Adrenal gland (tissue), 12 donors: ENCODE results near the gene SPATC1L. TPM values are rescaled to one million over a fixed set of nuclear protein-coding genes. Genes with fewer than 3 reads are reported as not detected.
"Not testable (repeated sequence)": the region's sequence is repeated elsewhere in the genome, so short reads cannot be mapped to it uniquely, and the experiment has no call there.

ENCODE experiments used
- DNase-seq, 7 donors: peaks; one replicate each; pipeline ENCODE4 v3.0.0-alpha.2; 2019 to 2020
- H3K27ac ChIP-seq, 5 donors: fragments of 200-600 bp; sonication (generic) in 4 of 5; 1 replicate in 3 of 5; 2 replicates in 2 of 5; pipeline versions ENCODE4 v1.5.1 to v1.8.0; 2016 to 2020; ENCODE audit warnings: mild to moderate bottlenecking in 1 of 5
- H3K27me3 ChIP-seq: fragments of 200-600 bp; 2 replicates; pipeline ENCODE4 v1.8.0; 2021
- H3K36me3 ChIP-seq, 2 donors: fragments of 200-600 bp; replicated peaks in 1 of 2; 1 replicate in 1 of 2; 2 replicates in 1 of 2; pipeline versions ENCODE4 v1.5.1 to v1.8.0; 2018 to 2022
- H3K4me1 ChIP-seq, 2 donors: fragments of 200-600 bp; replicated peaks in 1 of 2; 1 replicate in 1 of 2; 2 replicates in 1 of 2; pipeline versions ENCODE4 v1.5.1 to v1.8.0; 2018 to 2021
- H3K4me3 ChIP-seq, 4 donors: fragments of 200-600 bp; sonication (generic) in 3 of 4; one replicate each; pipeline ENCODE4 v1.5.1; 2016 to 2018
- H3K9me3 ChIP-seq, 3 donors: fragments of 200-600 bp; sonication (generic) in 1 of 3; replicated peaks in 1 of 3; 1 replicate in 2 of 3; 2 replicates in 1 of 3; pipeline versions ENCODE4 v1.5.1 to v1.8.0; 2016 to 2021
- CTCF ChIP-seq, 6 experiments: fragments of 450-650 bp in 4 of 6; fragments of 200-600 bp in 2 of 6; sonication (generic) in 1 of 6; IDR thresholded peaks; 1 replicate in 5 of 6; 2 replicates in 1 of 6; pipeline versions ENCODE4 v1.5.1 to v1.8.0; 2016 to 2021; ENCODE audit warnings: antibody characterized with exemption in 6 of 6, mild to moderate bottlenecking in 2 of 6, moderate library complexity in 1 of 6
- POLR2A ChIP-seq, 2 donors: fragments of 450-650 bp; IDR thresholded peaks; one replicate each; pipeline ENCODE4 v1.6.1; 2017; ENCODE audit warnings: antibody characterized with exemption in 2 of 2, mild to moderate bottlenecking in 2 of 2, moderate library complexity in 1 of 2
- WGBS, 4 donors: extraction: QIAGEN DNeasy Blood & Tissue Kit in 2 of 4; methylation state at CpG; one replicate each; pipeline versions ENCODE4 v1.1.5 to v1.1.7; 2013 to 2017; 5-methylcytosine and 5-hydroxymethylcytosine counted together
- intact Hi-C, 2 donors: fragments of 100-400 bp; cut with DNase I; formaldehyde crosslinking; loops; one replicate each; pipeline versions ENCODE4 v1.14.1 to v1.15.0; 2022 to 2023
- polyA plus RNA-seq, 3 donors: library from polyadenylated mRNA; stranded (reverse); fragments of 200-250 nt in 2 of 3; fragments of 350-450 nt in 1 of 3; fragmentation: Illumina TruSeq in 1 of 3; extraction: RNeasy Lipid Tissue Mini Kit (QIAGEN cat#74804) in 1 of 3; gene quantifications; one replicate each; pipeline ENCODE4 v1.2.3, GENCODE V29; 2013 to 2014
- total RNA-seq, 9 donors: library from RNA; depleted of rRNA in 4 of 9; stranded (reverse); fragments of >200 nt in 4 of 9; fragments of 120-200 nt in 1 of 9; fragmentation: NEBNext Ultra II Directional in 1 of 9; extraction: Animal tissue kit (Norgen Biotek cat#: 25700) in 1 of 9; gene quantifications; one replicate each; pipeline versions ENCODE4 v1.1.0 to v1.2.4, GENCODE V29; 2013 to 2023
- donor health status: healthy with polysubstance abuse.
- donor health status: Bipolar disorder and iron deficiency.
- donor health status: DM: yes; HTN: yes; CAD: no.
- donor health status: DM: no; HTN: no; CAD: no.
- donor health status: DM: no; HTN: no; CAD: no.
- donor health status: DM: yes; HTN: yes; CAD: no.

Gene SPATC1L
- total and polyA plus RNA-seq, 12 donors: 8.4 to 91.5 (median 25.3) TPM

- no peaks in the 10 kb centered on the region for H3K36me3 ChIP-seq
- H3K27me3 ChIP-seq: no peaks in the 10 kb centered on the region
- WGBS, 4 donors: 68 to 75% (median 72%) methylated on average over 22 of the region's 22 CpGs
- H3K27ac ChIP-seq: no peak overlapping the region
- no peak overlapping the region for H3K4me3 ChIP-seq
- intact Hi-C loops: loop anchor here (10.0 kb wide), 2 partner anchors 75 to 105 kb away; partner anchors contain the start of gene LSS (in 1 of the 2)
- no peaks in the 10 kb centered on the region for H3K9me3 ChIP-seq
- peaks cover 11 to 12% of the 10 kb centered on the region in 2 donors for H3K4me1 ChIP-seq
- TF ChIP-seq CTCF (IDR thresholded peaks at IDR 0.05) (no peak), POLR2A (IDR thresholded peaks at IDR 0.05) (no peak)
- peak in 2 of 7 donors; percentile 14 to 36 for DNase-seq
These were observed 34.9 kb downstream of the SPATC1L start for GRCh38 chr21:46149205-46149901.

GRCh38 chr21:46148106-46148505 lies 36.2 kb downstream of the SPATC1L start:
- intact Hi-C loops: loop anchor here (10.0 kb wide), 2 partner anchors 77 to 107 kb away; partner anchors contain the start of gene LSS (in 1 of the 2)
- Histone ChIP-seq H3K4me1 (peaks cover 6 to 9% of the 10 kb centered on the region in 2 donors), H3K9me3 (no peaks in the 10 kb centered on the region), H3K36me3 (no peaks in the 10 kb centered on the region), H3K27me3 (no peaks in the 10 kb centered on the region), H3K27ac (no peak overlapping the region), H3K4me3 (no peak overlapping the region)
- DNase-seq: peak in 2 of 7 donors; percentile 6 to 12
- WGBS, 4 donors: 91 to 94% (median 93%) methylated on average over 10 to 11 of the region's 11 CpGs
- no peak for TF ChIP-seq CTCF (IDR thresholded peaks at IDR 0.05)
- TF ChIP-seq POLR2A (IDR thresholded peaks at IDR 0.05): no peak

- H3K4me1 ChIP-seq, H3K36me3 ChIP-seq, H3K27me3 ChIP-seq, H3K27ac ChIP-seq, H3K4me3 ChIP-seq, H3K9me3 ChIP-seq: not testable (repeated sequence)
- DNase-seq: peak; percentile 53 to 79 (median 71)
- intact Hi-C loops: loop anchor here (10.0 kb wide), 2 partner anchors 77 to 107 kb away; partner anchors contain the start of gene LSS (in 1 of the 2)
- TF ChIP-seq CTCF (IDR thresholded peaks at IDR 0.05): peak; percentile 40 to 60 (median 54)
- 75 to 92% (median 82%) methylated on average over 5 to 12 of the region's 12 CpGs for WGBS, 4 donors
These were observed 36.8 kb downstream of the SPATC1L start for GRCh38 chr21:46147429-46147828.

- Histone ChIP-seq H3K9me3 (no peaks in the 10 kb centered on the region), H3K4me1 (peaks cover 0 to 4% of the 10 kb centered on the region in 2 donors), H3K27ac (no peak overlapping the region), H3K4me3 (no peak overlapping the region), H3K36me3 (no peaks in the 10 kb centered on the region), H3K27me3 (no peaks in the 10 kb centered on the region)
- intact Hi-C loops: loop anchor here (10.0 kb wide), 2 partner anchors 78 to 108 kb away; partner anchors contain the start of gene LSS (in 1 of the 2)
- WGBS, 4 donors: 75 to 83% (median 81%) methylated on average over 8 to 14 of the region's 14 CpGs
- DNase-seq: peak in 1 of 7 donors; percentile 15
- TF ChIP-seq CTCF (IDR thresholded peaks at IDR 0.05): no peak
- no peak for TF ChIP-seq POLR2A (IDR thresholded peaks at IDR 0.05)
These were observed 37.4 kb downstream of the SPATC1L start for GRCh38 chr21:46146856-46147255.
